Measurements from ENCODE around the gene CHMP4A.

Gene CHMP4A

DNA sequence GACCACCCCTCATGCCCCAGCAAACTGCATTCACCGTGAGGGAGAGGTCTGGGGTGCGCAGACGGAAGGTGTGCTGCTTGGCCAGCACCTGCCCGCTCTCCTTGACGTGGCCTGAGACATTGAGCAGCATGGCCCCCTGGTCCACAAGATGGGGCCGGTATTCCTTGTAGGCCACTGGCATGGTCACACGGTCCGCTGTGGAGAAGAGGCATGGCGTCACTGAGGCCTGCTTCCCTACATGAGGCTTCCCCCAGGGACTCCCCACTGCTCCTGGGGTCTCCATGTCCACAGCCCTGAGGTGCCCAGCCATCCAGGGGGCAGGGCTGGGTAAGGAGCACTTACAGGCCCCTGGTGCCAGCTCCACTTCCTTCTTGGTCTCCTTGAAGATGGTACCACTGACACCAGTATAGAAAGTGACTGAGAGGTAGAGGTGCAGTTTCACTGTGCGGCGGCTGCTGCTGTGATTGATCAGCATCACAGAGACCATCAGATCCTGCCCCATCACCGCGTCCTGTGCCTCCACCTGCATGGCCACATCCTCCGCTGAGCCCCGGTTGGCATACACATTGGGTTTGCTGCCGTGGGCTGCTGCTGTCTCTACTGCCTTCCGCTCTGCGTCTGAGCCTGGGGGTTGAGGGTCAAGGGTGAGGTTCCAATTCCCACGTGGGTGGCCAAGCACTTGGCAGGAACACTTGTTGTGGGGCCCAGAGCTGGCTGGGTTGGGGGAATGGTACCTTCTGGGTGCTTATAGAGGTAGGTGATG, 41.5 kb upstream of the CHMP4A start:
- no peak for TF ChIP-seq CTCF (IDR thresholded peaks at IDR 0.05; ENCODE audit: low read depth, low read length, missing control alignments)
- H3K4me3 ChIP-seq (ENCODE audit: low read depth, low read length), result no peak overlapping the region
- DNase-seq (ENCODE audit: low read depth), result no peak

DNA sequence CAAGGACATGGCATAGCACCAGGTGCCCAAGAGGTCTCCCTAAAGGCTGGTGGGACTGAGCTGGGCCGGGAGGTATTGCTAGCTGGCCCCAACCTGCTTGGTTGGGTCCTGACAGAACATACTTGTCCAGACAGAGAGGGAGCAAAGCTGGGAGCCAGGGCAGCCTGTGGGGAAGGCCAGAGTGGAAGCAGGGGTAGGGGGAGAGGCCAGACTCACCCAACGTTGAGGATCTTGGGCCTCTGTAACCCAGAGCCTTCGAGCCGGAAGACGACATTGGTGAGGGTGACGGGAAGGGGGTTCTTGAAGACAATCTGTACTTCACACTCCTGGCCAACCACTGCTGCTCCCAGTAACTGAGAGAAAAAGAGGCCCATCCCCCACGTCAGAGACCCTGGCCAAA, 40.6 kb upstream of the CHMP4A start:
- no peak for TF ChIP-seq CTCF (IDR thresholded peaks at IDR 0.05; ENCODE audit: low read depth, low read length, missing control alignments)
- no peak overlapping the region for H3K4me3 ChIP-seq (ENCODE audit: low read depth, low read length)
- DNase-seq (ENCODE audit: low read depth), result no peak

- DNase-seq (ENCODE audit: low read depth), result no peak
- no peak overlapping the region for H3K4me3 ChIP-seq (ENCODE audit: low read depth, low read length)
- no peak for TF ChIP-seq CTCF (IDR thresholded peaks at IDR 0.05; ENCODE audit: low read depth, low read length, missing control alignments)
Measured at GRCh38 chr14:24252289-24253124, 39.2 kb upstream of the CHMP4A start.

- H3K4me3 ChIP-seq (ENCODE audit: low read depth, low read length), result no peak overlapping the region
- TF ChIP-seq CTCF (IDR thresholded peaks at IDR 0.05; ENCODE audit: low read depth, low read length, missing control alignments), result no peak
- no peak for DNase-seq (ENCODE audit: low read depth)
Measured at GRCh38 chr14:24251880-24252288, 38.6 kb upstream of the CHMP4A start.

- TF ChIP-seq CTCF (IDR thresholded peaks at IDR 0.05; ENCODE audit: low read depth, low read length, missing control alignments), result no peak
Measured at GRCh38 chr14:24250354-24250753, 37.1 kb upstream of the CHMP4A start.

GRCh38 chr14:24249230-24250021, 36.1 kb upstream of the CHMP4A start:
- TF ChIP-seq CTCF (IDR thresholded peaks at IDR 0.05; ENCODE audit: low read depth, low read length, missing control alignments), result no peak
- H3K4me3 ChIP-seq (ENCODE audit: low read depth, low read length), result no peak overlapping the region
- DNase-seq (ENCODE audit: low read depth), result no peak

More at GRCh38 chr14:24250354-24250753, 37.1 kb upstream of the CHMP4A start:
- no peak overlapping the region for H3K4me3 ChIP-seq (ENCODE audit: low read depth, low read length)
- DNase-seq (ENCODE audit: low read depth), result no peak
